ENCODE measurements around the gene FBXW10B.
A peak's percentile ranks its signal among the peaks of the same experiment; 100 is the strongest.
"Not testable (repeated sequence)": the region's sequence is repeated elsewhere in the genome, so short reads cannot be mapped to it uniquely, and the experiment has no call there.

The FBXW10B gene

DNA sequence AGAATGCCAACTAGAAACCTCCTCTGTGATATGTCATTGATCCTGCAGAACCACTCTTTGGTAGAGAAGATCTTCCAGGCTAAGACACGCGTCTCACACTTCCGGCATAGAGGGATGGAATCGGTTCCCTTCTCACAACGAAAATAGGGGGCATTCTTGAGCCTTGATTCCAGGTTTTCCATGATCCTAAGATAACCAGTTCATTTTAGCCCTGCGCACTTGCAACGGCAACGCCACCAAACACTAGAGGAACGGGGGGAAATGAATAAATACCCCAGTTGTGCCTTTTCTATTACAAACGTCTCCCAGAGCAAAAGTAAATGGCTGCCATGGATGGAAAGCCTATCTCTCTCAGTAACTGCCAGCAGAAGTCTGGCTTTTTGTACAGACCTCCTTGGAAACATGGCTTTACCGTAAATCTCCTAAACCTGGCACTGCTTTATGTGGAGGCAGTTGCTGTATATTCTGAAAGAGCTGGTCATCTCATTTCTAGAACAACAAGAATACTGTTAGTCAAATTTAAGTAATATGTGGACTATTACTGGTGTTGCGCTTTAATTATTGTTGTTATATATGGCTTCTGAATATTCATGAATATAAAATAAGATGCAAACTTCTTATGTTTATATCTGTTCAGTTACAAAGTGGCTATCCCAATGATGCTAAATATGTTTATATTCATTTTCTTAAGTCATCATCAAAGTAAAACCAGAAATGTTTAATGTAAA is at the start of gene FBXW10B:
TSS of gene FBXW10B (minus strand) at position 374 of the 728 bp plus-strand sequence. CDS start at position 182, 192 bp downstream.
- DNase-seq, result peak; percentile 5

GRCh38 chr17:15663691-15664090 is 44.2 kb upstream of the FBXW10B start:
- DNase-seq, result no peak

GRCh38 chr17:15663176-15663575 is 43.7 kb upstream of the FBXW10B start:
- DNase-seq, result no peak

GRCh38 chr17:15662681-15663080 is 43.2 kb upstream of the FBXW10B start:
- DNase-seq, result no peak

GRCh38 chr17:15660077-15660476 is 40.6 kb upstream of the FBXW10B start:
- no peak for DNase-seq

DNA sequence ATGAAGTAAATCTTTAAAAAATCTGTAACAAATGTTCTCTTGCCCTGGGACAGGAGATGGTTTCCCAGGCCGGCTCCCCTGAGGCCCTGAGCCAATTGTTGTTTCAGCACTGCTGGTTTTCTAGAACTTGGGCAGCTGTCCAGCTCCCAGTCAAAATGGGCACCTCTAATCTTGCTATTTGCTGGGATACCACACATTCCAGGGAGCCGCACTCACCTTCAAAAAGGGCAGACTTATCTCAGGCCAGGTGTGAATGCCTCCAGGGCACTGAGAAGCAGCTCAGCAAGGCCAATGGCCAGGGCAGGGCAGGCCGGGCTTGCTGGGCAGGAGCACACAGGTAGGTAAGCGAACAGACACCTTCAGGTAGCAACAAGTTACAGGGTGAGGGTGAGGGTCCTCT is 40.2 kb upstream of the FBXW10B start:
- no peak for DNase-seq

- DNase-seq, result no peak
These were observed 39.7 kb upstream of the FBXW10B start for GRCh38 chr17:15659236-15659635.

DNA sequence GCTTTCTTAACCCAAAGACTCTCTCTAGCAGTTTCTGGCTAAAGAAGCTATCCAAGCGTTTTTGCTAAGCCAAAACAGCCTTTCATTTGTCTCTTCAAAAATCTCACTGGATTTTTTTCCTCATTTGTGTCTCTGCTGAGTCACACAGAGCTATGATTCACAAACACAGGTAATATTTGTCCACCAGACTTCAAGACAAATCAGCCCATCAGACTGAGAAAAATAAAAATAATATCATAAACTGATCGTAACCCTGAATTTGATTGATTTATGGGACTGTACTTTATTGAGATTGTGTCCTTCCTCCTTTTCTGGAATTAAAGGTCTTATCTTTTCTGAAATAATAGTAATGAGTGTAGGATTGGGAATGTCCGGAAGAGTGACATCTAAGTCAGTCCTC is 38.8 kb upstream of the FBXW10B start:
- no peak for DNase-seq

GRCh38 chr17:15657868-15658267 is 38.4 kb upstream of the FBXW10B start:
- DNase-seq, result no peak

- DNase-seq, result no peak
These were observed 35.5 kb upstream of the FBXW10B start for GRCh38 chr17:15654886-15655561.

GRCh38 chr17:15654401-15654800 is 34.9 kb upstream of the FBXW10B start:
- DNase-seq, result not testable (repeated sequence)

GRCh38 chr17:15652960-15653359 is 33.5 kb upstream of the FBXW10B start:
- no peak for DNase-seq

- DNase-seq, result no peak
These were observed 32.1 kb upstream of the FBXW10B start for GRCh38 chr17:15651583-15652110.

DNA sequence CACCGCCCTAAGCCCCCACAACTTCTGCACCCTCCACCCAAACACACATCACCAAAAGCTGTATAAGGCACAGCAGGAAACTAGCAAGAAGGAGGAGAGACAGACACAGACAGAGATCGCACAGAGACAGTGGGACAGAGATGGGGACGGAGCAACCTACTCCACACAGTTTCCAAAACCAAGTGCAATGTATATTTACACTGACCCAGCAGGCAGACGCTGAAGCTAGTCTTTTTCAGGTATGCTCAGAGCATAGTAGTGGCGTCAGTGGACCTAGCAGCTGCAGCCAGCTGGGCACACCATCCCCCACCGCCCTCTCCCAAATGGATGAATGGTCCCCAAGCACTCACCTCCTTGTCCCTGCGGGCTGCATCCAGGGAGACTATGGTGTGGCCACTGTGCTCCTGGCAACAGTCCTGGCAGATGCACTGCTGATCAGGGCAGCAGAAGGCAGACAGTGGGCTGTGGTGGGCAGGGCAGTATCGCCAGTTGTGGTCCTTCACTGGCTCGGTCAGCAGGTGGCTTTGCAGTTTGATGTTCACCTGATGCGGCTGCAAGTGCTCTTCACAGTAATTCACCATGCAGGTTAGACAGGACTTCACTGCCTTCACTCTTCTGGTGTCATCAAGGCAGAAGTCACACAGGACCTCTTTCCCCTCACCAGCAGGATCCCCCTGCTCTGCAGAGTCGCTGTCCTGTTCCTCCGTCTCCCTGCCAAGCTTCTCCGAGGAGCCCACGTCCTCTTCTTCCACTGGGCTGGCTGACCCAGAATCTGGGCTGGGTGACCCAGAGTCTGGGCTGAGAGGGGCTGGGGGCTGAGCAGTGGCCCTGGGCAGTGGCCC is 31.5 kb upstream of the FBXW10B start:
- no peak for DNase-seq

DNA sequence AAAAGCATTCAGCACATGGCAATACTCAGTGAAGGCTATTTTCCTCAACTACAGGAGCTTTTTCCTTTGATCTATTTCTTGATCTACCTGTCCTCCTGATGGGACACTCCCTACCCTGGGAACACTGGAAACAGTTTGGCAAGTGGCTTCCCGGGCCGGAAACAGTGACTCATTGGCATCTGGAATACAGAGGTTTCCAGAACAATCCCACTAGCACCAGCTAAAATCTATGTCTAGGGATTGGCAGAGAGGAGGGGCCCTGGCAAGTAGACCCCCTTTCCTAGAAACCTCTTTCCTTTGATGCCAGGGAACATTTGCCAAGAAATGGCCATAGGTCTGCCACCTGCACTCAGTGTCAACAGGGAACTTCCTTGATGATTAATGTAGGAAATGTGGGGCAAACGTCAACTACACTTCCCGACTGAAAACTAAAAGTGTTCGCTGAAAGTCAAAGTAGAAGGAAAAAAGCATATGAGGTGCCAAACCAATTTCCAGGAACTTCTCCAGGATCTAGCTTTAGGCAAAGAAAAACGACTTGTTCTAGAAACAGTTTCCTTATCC is 30.4 kb upstream of the FBXW10B start:
- no peak for DNase-seq

- DNase-seq, result no peak
These were observed 28.9 kb upstream of the FBXW10B start for GRCh38 chr17:15648386-15648785.

GRCh38 chr17:15645942-15646312 is 26.4 kb upstream of the FBXW10B start:
- not testable (repeated sequence) for DNase-seq

GRCh38 chr17:15645099-15645941 is 25.8 kb upstream of the FBXW10B start:
- DNase-seq, result not testable (repeated sequence)

- DNase-seq, result not testable (repeated sequence)
These were observed 23.2 kb upstream of the FBXW10B start for GRCh38 chr17:15642505-15643251.

GRCh38 chr17:15642014-15642413 is 22.5 kb upstream of the FBXW10B start:
- not testable (repeated sequence) for DNase-seq

- not testable (repeated sequence) for DNase-seq
These were observed 11.5 kb upstream of the FBXW10B start for GRCh38 chr17:15630930-15631453.

Data from NCI-H526 treated with DMSO at 0.1 percent for 48 hours (cell line).